Measurements from ENCODE around the gene DLG4.

- TF ChIP-seq POLR2A (IDR thresholded peaks at IDR 0.05) (no peak), POLR2AphosphoS5 (IDR thresholded peaks at IDR 0.05) (no peak)
Measured at GRCh38 chr17:7208754-7209460, 10.7 kb downstream of the DLG4 start.
